GM12864 (cell line): ENCODE results near the gene PRUNE1.

Source experiments
- DNase-seq: peaks from one replicate; pipeline ENCODE4 v3.0.0-alpha.2; 2011; ENCODE audit warnings: low read depth
- H3K4me3 ChIP-seq: 2 replicates; pipeline ENCODE4 v1.5.1; 2011; ENCODE audit warnings: mild to moderate bottlenecking, low read depth, low read length, control low read depth
- CTCF ChIP-seq: IDR thresholded peaks from 2 replicates; pipeline ENCODE4 v1.5.1; 2011; ENCODE audit warnings: low read depth, mild to moderate bottlenecking, moderate library complexity, low read length, control low read depth, inconsistent platforms; ENCODE audit errors: missing control alignments

PRUNE1 gene

GRCh38 chr1:150979092-150980056 lies 28.9 kb upstream of the PRUNE1 start:
- H3K4me3 ChIP-seq, result peak overlapping the region; percentile 22; the same call in 1 of the 2 replicates
- DNase-seq, result peak; percentile 56
- TF ChIP-seq CTCF, result peak; percentile 100

- no peak overlapping the region for H3K4me3 ChIP-seq
- DNase-seq, result no peak
- no peak for TF ChIP-seq CTCF
These were observed 27.0 kb upstream of the PRUNE1 start for GRCh38 chr1:150981177-150981804.

GRCh38 chr1:150981805-150982712 lies 26.2 kb upstream of the PRUNE1 start, which contains the start of gene ANXA9:
TSS of gene ANXA9 (plus strand) at chr1:150982292. CDS start at chr1:150983106, 814 bp downstream.
- TF ChIP-seq CTCF, result no peak
- H3K4me3 ChIP-seq, result no peak within 1 kb of the TSS
- DNase-seq, result no peak

- no peak overlapping the region for H3K4me3 ChIP-seq
- no peak for TF ChIP-seq CTCF
- DNase-seq, result no peak
These were observed 22.9 kb upstream of the PRUNE1 start for GRCh38 chr1:150985179-150985825.

- no peak overlapping the region for H3K4me3 ChIP-seq
- no peak for DNase-seq
- TF ChIP-seq CTCF, result no peak
These were observed 20.3 kb upstream of the PRUNE1 start for GRCh38 chr1:150987924-150988323.

GRCh38 chr1:150992626-150993025 lies 15.6 kb upstream of the PRUNE1 start:
- TF ChIP-seq CTCF, result no peak
- DNase-seq, result no peak

More at GRCh38 chr1:150992626-150993025, 15.6 kb upstream of the PRUNE1 start:
- H3K4me3 ChIP-seq, result no peak overlapping the region
